ENCODE data around the gene PRR14L. TPM values are rescaled to one million over a fixed set of nuclear protein-coding genes. Genes with fewer than 3 reads are reported as not detected.
A peak's percentile ranks its signal among the peaks of the same experiment; 100 is the strongest.

The PRR14L gene
- total and polyA plus RNA-seq, 2 of the 13 experiments (the other 11 are each of a cell fraction or from before 2014, with no cell fraction given) = 6.6 to 16.5 TPM

GRCh38 chr22:31753005-31753633 is 3.2 kb upstream of the PRR14L start (continued):
- TF ChIP-seq ZNF747 (CRISPR knock-in tag; IDR thresholded peaks at IDR 0.05; ENCODE audit: borderline replicate concordance) = peak; percentile 72; the same call in 1 of the 2 replicates
- TF ChIP-seq RNF219 (CRISPR knock-in tag; IDR thresholded peaks at IDR 0.05) = 0 out of 2 replicates have a peak, but pooled peaks have one; percentile 7
- TF ChIP-seq ZNF563 (CRISPR knock-in tag; IDR thresholded peaks at IDR 0.05) = peak; percentile 81
- 0 out of 2 replicates have a peak, but pooled peaks have one; percentile 20 for TF ChIP-seq TERF1 (CRISPR knock-in tag; IDR thresholded peaks at IDR 0.05)
- 0 out of 2 replicates have a peak, but pooled peaks have one; percentile 29 for TF ChIP-seq REXO4 (CRISPR knock-in tag; IDR thresholded peaks at IDR 0.05; ENCODE audit: borderline replicate concordance)
- TF ChIP-seq ZNF879 (CRISPR knock-in tag; IDR thresholded peaks at IDR 0.05) = 0 out of 2 replicates have a peak, but pooled peaks have one; percentile 72
- peak; percentile 51; the same call in 1 of the 2 replicates for TF ChIP-seq ZNF792 (CRISPR knock-in tag; IDR thresholded peaks at IDR 0.05)
- TF ChIP-seq SIX1 (CRISPR knock-in tag; IDR thresholded peaks at IDR 0.05; ENCODE audit: borderline replicate concordance) = 0 out of 2 replicates have a peak, but pooled peaks have one; percentile 8
- TF ChIP-seq FOXK2 (IDR thresholded peaks at IDR 0.05) = no peak
- TF ChIP-seq EP300 (IDR thresholded peaks at IDR 0.05; ENCODE audit: low read depth in 2 of 2, low read length in 2 of 2) = no peak
- peak; percentile 10; the same call in 1 of the 2 replicates for TF ChIP-seq EP300 (CRISPR knock-in tag; IDR thresholded peaks at IDR 0.05; ENCODE audit: borderline replicate concordance)
- peak; percentile 28; the same call in 1 of the 2 replicates for TF ChIP-seq MAX (IDR thresholded peaks at IDR 0.05)
- 0 out of 2 replicates have a peak, but pooled peaks have one; percentile 2 for TF ChIP-seq TBX2 (CRISPR knock-in tag; IDR thresholded peaks at IDR 0.05; ENCODE audit: borderline replicate concordance)
- TF ChIP-seq POLR2AphosphoS5 (IDR thresholded peaks at IDR 0.05; ENCODE audit: low read depth, low read length) = peak; percentile 77
- TF ChIP-seq CEBPB (IDR thresholded peaks at IDR 0.05; ENCODE audit: borderline replicate concordance, low read depth, low read length) = peak; percentile 14; the same call in 1 of the 2 replicates
- TF ChIP-seq ZNF501 (CRISPR knock-in tag; IDR thresholded peaks at IDR 0.05) = peak; percentile 85
- peak; percentile 71; the same call in 1 of the 2 replicates for TF ChIP-seq CHD4 (IDR thresholded peaks at IDR 0.05; ENCODE audit: borderline replicate concordance, low read length)
- no peak; the same call in 1 of the 2 replicates for TF ChIP-seq ZSCAN31 (CRISPR knock-in tag; IDR thresholded peaks at IDR 0.05; ENCODE audit: low read depth)
- TF ChIP-seq CHD2 (IDR thresholded peaks at IDR 0.05; ENCODE audit: low read depth, low read length) = peak; percentile 50
- TF ChIP-seq ZNF354B (CRISPR knock-in tag; IDR thresholded peaks at IDR 0.05) = no peak
- TF ChIP-seq ZBTB43 (CRISPR knock-in tag; conservative IDR thresholded peaks at IDR 0.05) = 0 out of 2 replicates have a peak, but pooled peaks have one; percentile 11
- TF ChIP-seq SAP130 (CRISPR knock-in tag; IDR thresholded peaks at IDR 0.05; ENCODE audit: low read depth) = peak; percentile 54; the same call in 1 of the 2 replicates
- TF ChIP-seq THRA (CRISPR knock-in tag; IDR thresholded peaks at IDR 0.05; ENCODE audit: borderline replicate concordance) = 0 out of 2 replicates have a peak, but pooled peaks have one; percentile 17
- no peak; the same call in 1 of the 2 replicates for TF ChIP-seq TAF1 (CRISPR knock-in tag; IDR thresholded peaks at IDR 0.05)

Data from HepG2 (cell line).